HepG2 (cell line): Measurements from ENCODE around the gene TMEM185B. TPM values are rescaled to one million over a fixed set of nuclear protein-coding genes. Genes with fewer than 3 reads are reported as not detected.

ENCODE experiments used
- CSRNP2 ChIP-seq: sonication (generic); formaldehyde crosslinking; conservative IDR thresholded peaks from 2 replicates; pipeline ENCODE4 v1.8.0; 2022; ENCODE audit warnings: low read depth, missing genetic modification reagents
- ESRRA ChIP-seq: sonication (generic); formaldehyde crosslinking; IDR thresholded peaks from 2 replicates; pipeline ENCODE4 v1.5.1; 2020; ENCODE audit warnings: mild to moderate bottlenecking, low read depth, missing genetic modification reagents
- KAT2B ChIP-seq: fragments of 150-350 bp; IDR thresholded peaks from 2 replicates; pipeline ENCODE4 v1.6.1; 2014; ENCODE audit warnings: low read depth, low read length, borderline replicate concordance
- MED8 ChIP-seq: sonication (generic); formaldehyde crosslinking; IDR thresholded peaks from 2 replicates; pipeline ENCODE4 v1.8.1; 2023; ENCODE audit warnings: mild to moderate bottlenecking, missing genetic modification reagents; ENCODE audit not compliant: insufficient replicate concordance
- MEIS2 ChIP-seq: sonication (generic); formaldehyde crosslinking; IDR thresholded peaks from 2 replicates; pipeline ENCODE4 v1.9.0; 2021; ENCODE audit warnings: mild to moderate bottlenecking, missing genetic modification reagents
- NFRKB ChIP-seq: fragments of 450-650 bp; IDR thresholded peaks from 2 replicates; pipeline ENCODE4 v1.6.1; 2017
- RCOR2 ChIP-seq: IDR thresholded peaks from 2 replicates; pipeline ENCODE4 v1.6.1; 2016; ENCODE audit warnings: missing biosample characterization, missing genetic modification reagents
- TBX2 ChIP-seq: sonication (generic); formaldehyde crosslinking; IDR thresholded peaks from 2 replicates; pipeline ENCODE4 v1.5.0; 2020; ENCODE audit warnings: missing genetic modification reagents, mild to moderate bottlenecking, borderline replicate concordance
- TFAP4 ChIP-seq: sonication (generic); IDR thresholded peaks from 2 replicates; pipeline ENCODE4 v1.6.1; 2016; ENCODE audit warnings: low read depth, borderline replicate concordance
- TMF1 ChIP-seq: sonication (generic); formaldehyde crosslinking; IDR thresholded peaks from 2 replicates; pipeline ENCODE4 v1.8.1; 2022; ENCODE audit warnings: low read depth, missing genetic modification reagents
- ZNF281 ChIP-seq: sonication (generic); formaldehyde crosslinking; IDR thresholded peaks from 2 replicates; pipeline ENCODE4 v1.4.0; 2020; ENCODE audit warnings: missing genetic modification reagents, borderline replicate concordance
- ZNF543 ChIP-seq: sonication (generic); formaldehyde crosslinking; IDR thresholded peaks from 2 replicates; pipeline ENCODE4 v1.4.0; 2020; ENCODE audit warnings: mild to moderate bottlenecking, missing genetic modification reagents
- ZNF615 ChIP-seq: sonication (generic); formaldehyde crosslinking; IDR thresholded peaks from 2 replicates; pipeline ENCODE4 v1.5.0; 2020; ENCODE audit warnings: mild to moderate bottlenecking, missing genetic modification reagents, borderline replicate concordance
- ZNF720 ChIP-seq: sonication (generic); formaldehyde crosslinking; IDR thresholded peaks from 2 replicates; pipeline ENCODE4 v1.4.0; 2020; ENCODE audit warnings: missing genetic modification reagents
- ZNF879 ChIP-seq: sonication (generic); formaldehyde crosslinking; IDR thresholded peaks from 2 replicates; pipeline ENCODE4 v1.8.1; 2023; ENCODE audit warnings: missing genetic modification reagents
- ZSCAN20 ChIP-seq: sonication (generic); formaldehyde crosslinking; IDR thresholded peaks from 2 replicates; pipeline ENCODE4 v1.4.0; 2020; ENCODE audit warnings: missing genetic modification reagents, mild to moderate bottlenecking, borderline replicate concordance
- polyA plus RNA-seq, 8 experiments: library from polyadenylated mRNA; depleted of rRNA in 3 of 8; stranded (reverse) in 7 of 8; unstranded in 1 of 8; fragments of >200 nt; fragmentation: Illumina TruSeq in 4 of 8; extraction: Trizol in 4 of 8; gene quantifications; 2 replicates each; pipeline versions ENCODE4 v1.2.1 to v1.2.3, GENCODE V29; 2011 to 2016; ENCODE audit warnings: low read depth in 4 of 8, missing spikeins in 1 of 8, mixed read lengths in 1 of 8; ENCODE audit not compliant: insufficient read depth in 1 of 8
- total RNA-seq, 5 experiments: library from RNA; depleted of rRNA; stranded (reverse); fragments of >200 nt; fragmentation: Illumina TruSeq; extraction: Trizol; gene quantifications; 2 replicates each; pipeline ENCODE4 v1.2.3, GENCODE V29; 2016; ENCODE audit warnings: low read depth in 1 of 5

Gene TMEM185B
- total and polyA plus RNA-seq, 2 of the 13 experiments (the other 11 are each of a cell fraction or from before 2014, with no cell fraction given): 5.6 to 7.0 TPM

GRCh38 chr2:120224735-120225548, 1.7 kb upstream of the TMEM185B start (continued):
- TF ChIP-seq CSRNP2 (CRISPR knock-in tag) (no peak), ZNF720 (CRISPR knock-in tag) (no peak), ZSCAN20 (CRISPR knock-in tag) (no peak), ZNF879 (CRISPR knock-in tag) (no peak), RCOR2 (CRISPR knock-in tag) (0 out of 2 replicates have a peak, but pooled peaks have one; percentile 36), KAT2B (peak; percentile 42), MEIS2 (no peak), TFAP4 (no peak), NFRKB (no peak), TMF1 (CRISPR knock-in tag) (0 out of 2 replicates have a peak, but pooled peaks have one; percentile 43), ZNF615 (CRISPR knock-in tag) (0 out of 2 replicates have a peak, but pooled peaks have one; percentile 38), TBX2 (peak; percentile 62), ZNF281 (CRISPR knock-in tag) (peak; percentile 39; the same call in 1 of the 2 replicates), ESRRA (peak; percentile 13; the same call in 1 of the 2 replicates), ZNF543 (CRISPR knock-in tag) (no peak), MED8 (CRISPR knock-in tag) (no peak)
